Duodenal mucosa (tissue), 2 donors: Measurements from ENCODE around the gene STXBP1.

Source experiments
- H3K27ac ChIP-seq: one replicate; pipeline ENCODE4 v1.7.0; 2013; ENCODE audit warnings: low read depth, low read length
- H3K27me3 ChIP-seq, 2 donors: one replicate each; pipeline ENCODE4 v1.7.0; 2013; ENCODE audit warnings: low read length in 2 of 2, control low read depth in 1 of 2; ENCODE audit not compliant: insufficient read depth in 2 of 2, control insufficient read depth in 1 of 2
- H3K36me3 ChIP-seq, 2 donors: one replicate each; pipeline ENCODE4 v1.7.0; 2013; ENCODE audit warnings: low read length in 2 of 2, control low read depth in 1 of 2; ENCODE audit not compliant: insufficient read depth in 2 of 2, control insufficient read depth in 1 of 2
- H3K4me1 ChIP-seq, 2 donors: one replicate each; pipeline ENCODE4 v1.7.0; 2013; ENCODE audit warnings: low read length in 2 of 2, control low read depth in 1 of 2; ENCODE audit not compliant: insufficient read depth in 2 of 2, control insufficient read depth in 1 of 2
- H3K4me3 ChIP-seq, 2 donors: one replicate each; pipeline ENCODE4 v1.7.0; 2013; ENCODE audit warnings: low read length in 2 of 2, low read depth in 1 of 2
- H3K9ac ChIP-seq, 2 donors: one replicate each; pipeline ENCODE4 v1.7.0; 2013; ENCODE audit warnings: low read length in 2 of 2, low read depth in 1 of 2
- H3K9me3 ChIP-seq, 2 donors: one replicate each; pipeline ENCODE4 v1.7.0; 2013; ENCODE audit warnings: low read length in 2 of 2, control low read depth in 1 of 2; ENCODE audit not compliant: control insufficient read depth in 1 of 2

STXBP1 gene

DNA sequence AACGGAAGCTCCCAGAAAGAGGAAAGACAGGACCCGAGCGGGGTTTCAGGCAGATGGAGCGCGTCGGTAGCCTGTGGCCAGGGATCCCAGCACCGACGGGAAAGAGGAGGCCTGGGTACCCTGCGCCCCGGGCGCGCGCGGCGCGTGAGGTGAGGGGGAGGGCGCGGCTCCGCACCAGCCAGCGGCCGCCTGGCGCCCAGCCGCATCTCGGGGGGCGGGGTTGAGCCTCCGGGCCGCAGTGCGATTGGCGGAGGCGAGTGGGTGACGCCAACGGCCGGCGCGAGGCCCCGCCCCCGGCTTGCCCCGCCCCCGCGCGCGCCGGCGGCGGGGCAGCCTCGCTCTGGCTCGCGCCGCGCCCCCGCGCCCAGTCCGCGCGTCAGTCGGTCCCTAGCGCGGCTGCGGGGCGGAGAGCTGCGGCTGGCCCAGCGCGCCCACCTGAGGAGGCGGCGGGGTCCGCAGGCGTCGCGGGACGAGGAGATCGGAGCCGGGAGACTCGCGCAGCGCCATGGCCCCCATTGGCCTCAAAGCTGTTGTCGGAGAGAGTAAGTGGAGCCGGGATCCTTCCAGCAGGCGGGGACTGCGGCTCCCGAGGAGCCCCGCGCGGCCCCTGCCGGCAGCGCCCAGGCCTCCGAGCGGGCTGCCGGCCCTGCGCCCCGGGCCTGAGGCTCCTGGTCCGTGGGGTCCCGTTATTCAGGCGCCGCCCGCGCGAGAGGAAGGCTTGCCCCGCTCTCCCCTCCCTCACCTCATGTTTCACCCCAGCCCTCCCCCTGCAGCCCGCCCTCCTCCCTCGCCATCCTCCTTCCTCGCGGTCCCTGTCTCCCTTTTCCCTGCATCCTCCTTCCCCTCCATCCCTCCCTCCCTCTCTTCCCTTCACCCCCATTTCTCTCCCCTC lies at the start of gene STXBP1:
Gene STXBP1, plus strand, starts transcription at position 379 of the 892 bp plus-strand sequence. Its CDS starts 127 bp downstream, at position 506.
- Histone ChIP-seq H3K27ac (peak within 1 kb of the TSS; percentile 42), H3K4me3 (peak within 1 kb of the TSS; percentile 79 to 84), H3K9ac (peak within 1 kb of the TSS; percentile 61 to 70), H3K27me3 (peaks cover 24 to 25% of the 10 kb centered on the region in 2 donors), H3K36me3 (no peaks in the 10 kb centered on the region), H3K4me1 (peaks cover 10 to 19% of the 10 kb centered on the region in 2 donors), H3K9me3 (no peaks in the 10 kb centered on the region)

DNA sequence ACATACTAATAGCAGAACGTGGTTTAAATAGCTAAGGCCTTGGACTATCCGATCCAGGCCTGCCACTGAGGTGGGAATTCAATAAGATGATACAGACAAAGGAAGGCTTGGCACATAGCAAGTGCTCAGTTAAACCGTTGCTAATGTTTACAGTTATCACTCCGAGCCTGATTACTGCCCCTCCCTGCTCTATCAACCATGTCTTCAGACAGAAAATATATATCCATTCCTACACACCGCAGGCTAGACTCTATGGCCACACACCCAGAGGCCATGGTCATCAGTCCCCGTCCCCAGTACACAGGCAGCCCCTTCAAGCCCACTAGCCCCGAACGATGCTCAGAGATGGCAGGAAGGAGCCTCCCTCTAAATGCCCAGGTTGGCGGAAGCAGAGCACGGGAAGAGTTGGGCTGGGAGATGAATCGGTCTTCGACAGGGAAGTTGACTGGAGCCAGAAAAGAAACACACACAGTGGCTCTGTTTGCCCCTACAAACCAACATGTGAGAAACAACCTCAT lies 49.7 kb upstream of the STXBP1 start:
- H3K9me3 ChIP-seq = no peaks in the 10 kb centered on the region
- peak overlapping the region; percentile 81 for H3K27ac ChIP-seq
- peaks cover 11 to 37% of the 10 kb centered on the region in 2 donors for H3K36me3 ChIP-seq
- H3K4me3 ChIP-seq = peak overlapping the region in 1 of 2 donors; percentile 25
- peak overlapping the region in 1 of 2 donors; percentile 19 for H3K9ac ChIP-seq
- peaks cover 66% of the 10 kb centered on the region in 2 donors for H3K4me1 ChIP-seq
- no peaks in the 10 kb centered on the region for H3K27me3 ChIP-seq

DNA sequence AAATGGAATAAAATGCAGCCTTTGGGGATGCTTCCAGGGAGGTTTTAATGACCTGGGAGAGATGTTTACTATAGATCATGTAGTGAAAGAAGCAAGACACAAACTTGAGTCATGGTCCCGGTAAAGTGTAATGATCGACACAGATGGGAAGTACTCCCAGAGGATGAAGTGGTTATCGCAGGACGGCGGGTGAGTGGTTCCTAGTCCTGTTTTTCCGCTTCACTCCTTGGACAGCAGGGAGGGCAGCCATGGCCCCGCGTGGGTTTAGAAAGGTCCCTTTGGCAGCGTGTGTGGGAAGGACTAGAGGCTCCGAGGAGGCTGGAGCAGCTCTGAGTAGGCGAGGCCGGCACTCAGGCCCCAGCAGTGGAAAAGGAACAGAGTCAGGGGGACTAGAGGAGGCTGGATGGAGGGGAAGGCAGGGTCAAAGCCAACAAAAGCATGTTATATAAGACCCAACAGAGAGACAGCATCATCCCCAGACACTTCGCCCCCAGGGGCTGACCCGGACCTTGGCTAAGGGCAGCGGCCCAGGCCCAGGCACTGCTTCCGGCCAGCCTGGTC lies 49.2 kb upstream of the STXBP1 start:
- H3K9ac ChIP-seq = peak overlapping the region in 1 of 2 donors; percentile 19
- H3K27ac ChIP-seq = peak overlapping the region; percentile 81
- no peak overlapping the region for H3K4me3 ChIP-seq

DNA sequence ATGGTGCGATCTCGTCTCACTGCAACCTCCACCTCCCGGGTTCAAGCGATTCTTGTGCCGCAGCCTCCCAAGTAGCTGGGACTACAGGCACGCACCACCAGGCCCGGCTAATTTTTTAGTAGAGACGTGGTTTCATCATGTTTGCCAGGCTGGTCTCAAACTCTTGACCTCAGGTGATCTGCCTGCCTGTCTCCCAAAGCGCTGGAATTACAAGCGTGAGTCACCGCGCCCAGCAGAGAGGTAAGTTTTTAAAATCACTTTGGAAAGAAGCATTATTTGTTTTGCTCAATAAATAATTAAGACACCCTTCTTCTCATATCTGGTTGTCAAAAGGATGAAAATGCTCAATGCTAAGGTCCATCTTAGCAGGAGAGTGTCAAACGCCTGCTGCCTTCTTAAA lies 48.5 kb upstream of the STXBP1 start:
- Histone ChIP-seq H3K4me1 (peaks cover 54 to 57% of the 10 kb centered on the region in 2 donors), H3K9me3 (no peaks in the 10 kb centered on the region), H3K9ac (no peak overlapping the region), H3K36me3 (peaks cover 11 to 37% of the 10 kb centered on the region in 2 donors), H3K27me3 (no peaks in the 10 kb centered on the region), H3K27ac (no peak overlapping the region), H3K4me3 (no peak overlapping the region)

More for the DNA sequence above, 49.2 kb upstream of the STXBP1 start:
- Histone ChIP-seq H3K4me1 (peaks cover 61 to 64% of the 10 kb centered on the region in 2 donors), H3K36me3 (peaks cover 11 to 37% of the 10 kb centered on the region in 2 donors), H3K27me3 (no peaks in the 10 kb centered on the region), H3K9me3 (no peaks in the 10 kb centered on the region)

DNA sequence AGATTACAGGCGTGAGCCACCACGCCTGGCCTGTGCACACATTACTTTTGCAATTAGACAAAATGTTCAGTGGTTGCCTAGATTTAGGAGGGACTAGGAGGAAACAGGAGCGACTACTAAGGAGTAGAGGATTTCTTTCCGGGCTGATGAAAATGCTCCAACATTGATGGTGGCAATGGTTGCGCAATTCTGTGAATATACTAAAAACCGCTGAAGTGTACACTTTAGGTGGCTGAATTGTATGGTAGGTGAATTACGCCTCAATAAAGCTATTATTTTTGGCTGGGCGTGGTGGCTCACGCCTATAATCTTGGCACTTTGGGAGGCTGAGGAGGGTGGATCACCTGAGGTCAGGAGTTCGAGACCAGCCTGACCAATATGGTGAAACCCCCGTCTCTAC lies 46.8 kb upstream of the STXBP1 start:
- H3K27ac ChIP-seq = no peak overlapping the region
- H3K36me3 ChIP-seq = peaks cover 7 to 23% of the 10 kb centered on the region in 2 donors
- H3K9ac ChIP-seq = no peak overlapping the region
- H3K9me3 ChIP-seq = no peaks in the 10 kb centered on the region
- peaks cover 51 to 54% of the 10 kb centered on the region in 2 donors for H3K4me1 ChIP-seq
- H3K27me3 ChIP-seq = no peaks in the 10 kb centered on the region
- H3K4me3 ChIP-seq = no peak overlapping the region

DNA sequence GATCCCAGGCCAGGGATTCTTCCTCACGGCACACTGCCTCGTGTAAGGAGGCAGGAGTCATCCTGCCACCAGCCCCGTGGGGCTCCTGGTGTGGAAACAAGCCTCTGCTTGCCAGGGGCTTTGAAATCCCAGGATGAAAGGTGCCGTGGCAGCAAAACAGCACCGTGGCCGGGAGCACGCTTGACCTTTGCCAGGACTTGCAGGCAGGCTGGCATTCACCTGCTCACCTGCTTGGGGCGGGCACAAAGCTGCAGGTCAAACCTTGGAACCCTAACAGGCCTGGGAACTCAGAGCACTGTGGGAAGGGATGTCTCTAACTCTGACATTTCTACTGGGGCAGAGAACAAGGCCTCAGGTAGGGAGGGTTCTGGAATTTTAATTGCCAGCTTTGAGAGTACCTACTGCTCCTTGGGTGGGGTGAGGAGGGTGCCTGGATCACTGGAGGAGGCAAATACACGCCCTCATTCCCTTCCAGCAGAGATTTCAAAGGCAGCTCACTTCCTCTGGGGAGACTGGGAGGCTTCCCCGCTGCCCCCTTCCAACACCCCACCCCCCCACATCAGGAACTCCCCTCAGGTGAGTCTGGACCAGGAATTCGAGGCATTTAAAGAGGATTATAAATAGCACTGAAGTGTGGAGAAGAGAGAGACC lies 45.6 kb upstream of the STXBP1 start:
- H3K27ac ChIP-seq = peak overlapping the region; percentile 86

DNA sequence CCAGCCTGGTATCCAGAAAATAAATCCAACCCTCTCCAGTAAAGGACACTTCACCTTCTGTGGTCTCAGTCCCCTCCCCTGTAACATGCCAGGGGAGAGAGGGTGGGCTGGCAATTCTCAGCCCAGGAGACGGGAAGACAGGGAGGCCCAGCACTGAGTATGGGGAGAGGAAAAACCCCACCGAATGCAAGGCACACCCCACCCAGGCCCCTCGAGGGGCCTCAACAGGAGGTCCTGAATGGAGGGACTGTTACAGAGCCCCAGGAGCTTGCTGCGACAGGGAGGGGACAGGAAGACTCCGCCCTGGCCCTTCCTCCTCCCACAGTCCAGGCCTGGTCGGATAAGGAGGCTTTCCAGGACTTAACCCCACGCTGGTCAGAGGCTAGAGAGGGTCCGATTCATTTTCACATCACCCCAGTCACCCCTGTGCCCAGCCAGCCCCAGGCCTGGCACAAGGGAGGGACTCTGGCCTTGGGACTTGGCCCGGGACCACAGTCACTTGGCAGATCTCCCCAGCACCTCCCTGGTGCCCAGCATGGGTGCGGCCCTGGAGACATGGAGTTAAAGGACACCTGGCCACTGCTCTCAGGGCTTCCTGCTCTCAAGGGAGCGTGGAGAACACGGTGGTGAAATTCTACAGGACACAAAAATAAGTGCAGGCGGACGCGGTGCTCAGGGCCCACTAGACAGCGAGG lies 44.9 kb upstream of the STXBP1 start:
- no peaks in the 10 kb centered on the region for H3K27me3 ChIP-seq
- peaks cover 0 to 11% of the 10 kb centered on the region in 2 donors for H3K36me3 ChIP-seq
- H3K4me3 ChIP-seq = peak overlapping the region; percentile 79 to 84
- H3K27ac ChIP-seq = peak overlapping the region; percentile 86
- peaks cover 36 to 43% of the 10 kb centered on the region in 2 donors for H3K4me1 ChIP-seq
- peak overlapping the region; percentile 81 to 92 for H3K9ac ChIP-seq
- H3K9me3 ChIP-seq = no peaks in the 10 kb centered on the region

More for the DNA sequence above, 45.6 kb upstream of the STXBP1 start:
- H3K36me3 ChIP-seq = peaks cover 0 to 11% of the 10 kb centered on the region in 2 donors
- H3K9ac ChIP-seq = peak overlapping the region; percentile 81 to 92
- H3K4me1 ChIP-seq = peaks cover 43 to 50% of the 10 kb centered on the region in 2 donors
- no peaks in the 10 kb centered on the region for H3K27me3 ChIP-seq
- no peaks in the 10 kb centered on the region for H3K9me3 ChIP-seq
- peak overlapping the region; percentile 79 to 84 for H3K4me3 ChIP-seq

DNA sequence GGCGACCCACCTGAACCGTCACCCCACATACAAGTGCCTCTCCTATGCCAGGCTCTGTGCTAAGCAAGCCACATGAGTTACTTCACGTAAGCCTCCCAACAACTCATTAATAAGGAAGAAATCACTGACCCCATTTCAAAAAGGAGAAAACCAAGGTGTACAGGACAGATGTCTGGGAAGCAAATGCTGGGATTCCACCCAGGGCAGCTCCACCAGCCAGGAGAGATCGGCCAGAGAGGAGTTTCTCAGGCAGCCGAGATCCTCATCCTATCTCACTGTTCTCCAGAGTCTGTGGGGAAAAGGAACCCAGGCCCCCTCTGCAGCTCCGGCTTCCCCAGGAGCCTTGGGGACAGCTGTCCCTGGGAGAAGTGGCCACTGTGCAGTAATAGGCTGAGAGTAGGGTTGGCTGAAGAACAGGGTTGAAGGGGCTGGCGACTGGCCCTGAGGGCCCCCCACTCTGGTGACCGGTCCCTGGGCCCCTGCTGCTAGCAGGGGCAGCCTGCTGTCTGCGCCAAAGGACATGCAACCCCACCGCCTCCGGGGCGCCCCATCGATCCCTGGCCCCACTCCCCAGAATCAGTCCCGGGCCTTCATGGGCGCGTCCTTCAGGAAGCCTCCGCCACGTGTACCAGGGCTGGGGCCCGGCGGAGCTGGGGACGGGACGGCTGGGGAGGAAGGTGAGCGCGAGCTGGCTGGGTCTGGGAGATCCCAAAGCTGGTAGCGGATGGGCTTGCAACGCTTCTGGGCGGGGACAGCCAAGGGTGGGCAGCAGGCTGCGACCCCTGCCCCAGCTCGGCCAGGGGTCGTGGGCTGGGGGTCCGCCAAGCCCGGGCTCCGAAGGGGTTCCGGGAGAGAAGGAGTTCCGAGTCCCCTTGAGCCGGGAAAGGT lies 44.1 kb upstream of the STXBP1 start:
- H3K27ac ChIP-seq = peak overlapping the region; percentile 86
- H3K4me1 ChIP-seq = peaks cover 29 to 38% of the 10 kb centered on the region in 2 donors
- peaks cover 0 to 8% of the 10 kb centered on the region in 2 donors for H3K36me3 ChIP-seq
- H3K9me3 ChIP-seq = no peaks in the 10 kb centered on the region
- H3K4me3 ChIP-seq = peak overlapping the region; percentile 79 to 84
- peak overlapping the region; percentile 81 to 92 for H3K9ac ChIP-seq
- no peaks in the 10 kb centered on the region for H3K27me3 ChIP-seq

DNA sequence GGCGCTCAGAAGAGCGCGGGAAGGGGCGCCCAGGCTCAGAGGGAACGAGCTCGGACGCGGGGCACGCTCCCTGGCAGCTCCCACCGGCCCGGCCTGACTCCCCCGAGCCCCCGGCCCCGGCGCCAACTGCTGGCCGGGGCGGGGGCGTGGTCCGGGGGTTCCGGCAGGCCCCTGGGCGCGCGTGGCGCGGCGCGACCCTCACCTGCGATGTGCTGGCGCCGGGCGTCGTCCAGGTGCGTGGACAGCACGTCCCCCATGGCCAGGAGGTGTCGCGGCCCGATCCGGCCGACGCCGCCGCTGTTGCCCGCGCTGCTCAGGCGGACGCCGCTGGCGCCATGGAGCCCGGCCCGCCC lies 43.5 kb upstream of the STXBP1 start:
- Histone ChIP-seq H3K27me3 (no peaks in the 10 kb centered on the region), H3K27ac (peak overlapping the region; percentile 86), H3K9me3 (no peaks in the 10 kb centered on the region), H3K9ac (peak overlapping the region; percentile 81 to 92), H3K4me1 (peaks cover 27 to 39% of the 10 kb centered on the region in 2 donors), H3K36me3 (peaks cover 0 to 7% of the 10 kb centered on the region in 2 donors), H3K4me3 (peak overlapping the region; percentile 79 to 84)
